Astrocyte (in vitro differentiated cells and primary cell): ENCODE measurements around the gene CHMP4B. TPM values are rescaled to one million over a fixed set of nuclear protein-coding genes. Genes with fewer than 3 reads are reported as not detected.

Experiments used
- DNase-seq: peaks from one replicate; pipeline ENCODE4 v3.0.0-alpha.2; 2010; ENCODE audit warnings: low read depth
- FAIRE-seq: peaks from 2 replicates; lab custom pipeline; 2011; peaks lifted over from hg19 to GRCh38; lab: Jason Lieb, UNC
- H2AFZ ChIP-seq: 2 replicates; pipeline ENCODE4 v1.6.0; 2012; ENCODE audit warnings: low read depth, low read length, inconsistent platforms
- H3K27ac ChIP-seq: 2 replicates; pipeline ENCODE4 v1.5.1; 2011; ENCODE audit warnings: low read depth, low read length, inconsistent platforms
- H3K27me3 ChIP-seq: 2 replicates; pipeline ENCODE4 v1.6.0; 2011; ENCODE audit warnings: low read length, inconsistent platforms; ENCODE audit not compliant: insufficient read depth
- H3K36me3 ChIP-seq: 2 replicates; pipeline ENCODE4 v1.5.1; 2011; ENCODE audit warnings: low read length, inconsistent platforms; ENCODE audit not compliant: insufficient read depth
- H3K4me1 ChIP-seq: 2 replicates; pipeline ENCODE4 v1.5.1; 2011; ENCODE audit warnings: low read length, inconsistent platforms; ENCODE audit not compliant: insufficient read depth
- H3K4me2 ChIP-seq: 2 replicates; pipeline ENCODE4 v1.6.0; 2012; ENCODE audit warnings: low read length, inconsistent platforms
- H3K4me3 ChIP-seq: 2 replicates; pipeline ENCODE4 v1.5.1; 2011; ENCODE audit warnings: low read depth, mild to moderate bottlenecking, low read length, inconsistent platforms; ENCODE audit not compliant: insufficient read depth
- H3K79me2 ChIP-seq: 2 replicates; pipeline ENCODE4 v1.6.0; 2012; ENCODE audit warnings: mild to moderate bottlenecking, low read length, inconsistent platforms; ENCODE audit not compliant: insufficient read depth
- H3K9ac ChIP-seq: 2 replicates; pipeline ENCODE4 v1.6.0; 2012; ENCODE audit warnings: mild to moderate bottlenecking, low read length, inconsistent platforms
- H3K9me3 ChIP-seq: 2 replicates; pipeline ENCODE4 v1.5.1; 2012; ENCODE audit warnings: low read depth, mild to moderate bottlenecking, low read length, inconsistent platforms; ENCODE audit not compliant: insufficient read depth
- H4K20me1 ChIP-seq: 2 replicates; pipeline ENCODE4 v1.6.0; 2012; ENCODE audit warnings: low read length, inconsistent platforms; ENCODE audit not compliant: insufficient read depth
- H3K27ac Mint-ChIP-seq: one replicate; pipeline ENCODE4 v1.8.0; 2021; ENCODE audit warnings: mild to moderate bottlenecking, mixed read lengths; ENCODE audit not compliant: unreplicated experiment
- H3K27me3 Mint-ChIP-seq: one replicate; pipeline ENCODE4 v1.8.0; 2021; ENCODE audit warnings: low read depth, mixed read lengths; ENCODE audit not compliant: unreplicated experiment
- H3K36me3 Mint-ChIP-seq: one replicate; pipeline ENCODE4 v1.8.0; 2021; ENCODE audit warnings: low read depth, mixed read lengths; ENCODE audit not compliant: unreplicated experiment
- H3K4me1 Mint-ChIP-seq: one replicate; pipeline ENCODE4 v1.8.0; 2021; ENCODE audit warnings: low read depth, mixed read lengths; ENCODE audit not compliant: unreplicated experiment
- H3K4me3 Mint-ChIP-seq: one replicate; pipeline ENCODE4 v1.8.0; 2021; ENCODE audit warnings: mild to moderate bottlenecking, moderate library complexity, mixed read lengths; ENCODE audit not compliant: unreplicated experiment
- H3K9me3 Mint-ChIP-seq: one replicate; pipeline ENCODE4 v1.8.0; 2021; ENCODE audit warnings: mild to moderate bottlenecking, mixed read lengths; ENCODE audit not compliant: unreplicated experiment
- EZH2 ChIP-seq: IDR thresholded peaks from 2 replicates; pipeline ENCODE4 v1.6.1; 2012; ENCODE audit warnings: mild to moderate bottlenecking, low read length, inconsistent platforms; ENCODE audit not compliant: insufficient read depth
- total RNA-seq: library from RNA; stranded (reverse); gene quantifications from 2 replicates; pipeline ENCODE4 v1.2.1, GENCODE V29; 2021
- TF ChIP-seq, protein P1 (sequence below): IDR thresholded peaks from 2 replicates; pipeline ENCODE4 v1.5.1; 2011; ENCODE audit warnings: low read depth, mild to moderate bottlenecking, inconsistent platforms, low read length, moderate library complexity; ENCODE audit not compliant: insufficient read depth

The CHMP4B gene
- total RNA-seq, 1 donor from 2014 or later: 90.6 TPM

- H3K9me3 ChIP-seq: no peaks in the 10 kb centered on the region
- no peaks in the 10 kb centered on the region for H3K27me3 Mint-ChIP-seq
- H3K4me3 Mint-ChIP-seq: no peak overlapping the region
- no peak overlapping the region for H3K9ac ChIP-seq
- peaks cover 17% of the 10 kb centered on the region for H3K4me1 Mint-ChIP-seq
- no peak overlapping the region for H3K27ac ChIP-seq
- H2AFZ ChIP-seq: no peak overlapping the region
- H3K4me3 ChIP-seq: no peak overlapping the region
- no peak for TF ChIP-seq EZH2
- TF ChIP-seq, protein P1, sequence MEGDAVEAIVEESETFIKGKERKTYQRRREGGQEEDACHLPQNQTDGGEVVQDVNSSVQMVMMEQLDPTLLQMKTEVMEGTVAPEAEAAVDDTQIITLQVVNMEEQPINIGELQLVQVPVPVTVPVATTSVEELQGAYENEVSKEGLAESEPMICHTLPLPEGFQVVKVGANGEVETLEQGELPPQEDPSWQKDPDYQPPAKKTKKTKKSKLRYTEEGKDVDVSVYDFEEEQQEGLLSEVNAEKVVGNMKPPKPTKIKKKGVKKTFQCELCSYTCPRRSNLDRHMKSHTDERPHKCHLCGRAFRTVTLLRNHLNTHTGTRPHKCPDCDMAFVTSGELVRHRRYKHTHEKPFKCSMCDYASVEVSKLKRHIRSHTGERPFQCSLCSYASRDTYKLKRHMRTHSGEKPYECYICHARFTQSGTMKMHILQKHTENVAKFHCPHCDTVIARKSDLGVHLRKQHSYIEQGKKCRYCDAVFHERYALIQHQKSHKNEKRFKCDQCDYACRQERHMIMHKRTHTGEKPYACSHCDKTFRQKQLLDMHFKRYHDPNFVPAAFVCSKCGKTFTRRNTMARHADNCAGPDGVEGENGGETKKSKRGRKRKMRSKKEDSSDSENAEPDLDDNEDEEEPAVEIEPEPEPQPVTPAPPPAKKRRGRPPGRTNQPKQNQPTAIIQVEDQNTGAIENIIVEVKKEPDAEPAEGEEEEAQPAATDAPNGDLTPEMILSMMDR: no peak
- no peak for DNase-seq
- H3K27ac Mint-ChIP-seq: no peak overlapping the region
- H3K4me1 ChIP-seq: peaks cover 19% of the 10 kb centered on the region
- peaks cover 79% of the 10 kb centered on the region for H3K79me2 ChIP-seq
- peaks cover 5% of the 10 kb centered on the region for H3K36me3 ChIP-seq
- peaks cover 78% of the 10 kb centered on the region for H4K20me1 ChIP-seq
- no peaks in the 10 kb centered on the region for H3K27me3 ChIP-seq
- no peak for FAIRE-seq
- peak overlapping the region; percentile 16 for H3K4me2 ChIP-seq
- no peaks in the 10 kb centered on the region for H3K9me3 Mint-ChIP-seq
- H3K36me3 Mint-ChIP-seq: peaks cover 3% of the 10 kb centered on the region
Measured at GRCh38 chr20:33814238-33814712, 3.1 kb downstream of the CHMP4B start.

- no peaks in the 10 kb centered on the region for H3K27me3 Mint-ChIP-seq
- no peak overlapping the region for H3K27ac Mint-ChIP-seq
- H3K27ac ChIP-seq: no peak overlapping the region
- H3K79me2 ChIP-seq: peaks cover 92% of the 10 kb centered on the region
- peaks cover 5% of the 10 kb centered on the region for H3K36me3 ChIP-seq
- TF ChIP-seq, protein P1: no peak
- no peak for TF ChIP-seq EZH2
- no peak overlapping the region for H2AFZ ChIP-seq
- H3K36me3 Mint-ChIP-seq: peaks cover 3% of the 10 kb centered on the region
- H3K27me3 ChIP-seq: no peaks in the 10 kb centered on the region
- no peak overlapping the region for H3K4me3 Mint-ChIP-seq
- no peaks in the 10 kb centered on the region for H3K9me3 Mint-ChIP-seq
- FAIRE-seq: no peak
- DNase-seq: no peak
- peaks cover 19% of the 10 kb centered on the region for H3K4me1 Mint-ChIP-seq
- no peak overlapping the region for H3K4me2 ChIP-seq
- no peak overlapping the region for H3K4me3 ChIP-seq
- H4K20me1 ChIP-seq: peaks cover 91% of the 10 kb centered on the region
- no peak overlapping the region for H3K9ac ChIP-seq
- H3K4me1 ChIP-seq: peaks cover 19% of the 10 kb centered on the region
- no peaks in the 10 kb centered on the region for H3K9me3 ChIP-seq
Measured at GRCh38 chr20:33815671-33816070, 4.5 kb downstream of the CHMP4B start.

DNA sequence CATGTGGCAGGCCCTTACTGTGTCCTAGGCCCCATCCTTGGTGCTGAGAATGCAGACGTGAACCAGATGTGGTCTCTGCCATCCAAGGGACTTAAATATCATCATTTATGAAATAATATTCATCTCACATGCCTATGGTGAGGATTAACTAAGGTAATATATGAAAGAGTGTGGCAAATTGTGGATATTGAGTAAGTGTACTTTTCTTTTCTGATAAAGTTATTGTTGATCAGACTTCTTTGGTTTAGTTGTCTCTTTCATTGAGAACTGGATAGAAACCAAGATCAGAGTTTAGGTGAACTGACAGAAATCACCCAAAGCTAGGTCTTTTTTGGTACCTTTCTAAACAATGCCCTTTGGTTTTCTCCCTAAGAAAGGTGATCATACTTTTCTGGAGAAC, 5.0 kb downstream of the CHMP4B start:
- Mint-ChIP-seq H3K4me3 (no peak overlapping the region), H3K36me3 (peaks cover 3% of the 10 kb centered on the region), H3K27ac (no peak overlapping the region), H3K9me3 (no peaks in the 10 kb centered on the region), H3K27me3 (no peaks in the 10 kb centered on the region), H3K4me1 (peaks cover 19% of the 10 kb centered on the region)
- Histone ChIP-seq H3K79me2 (peaks cover 96% of the 10 kb centered on the region), H2AFZ (no peak overlapping the region), H3K9ac (no peak overlapping the region), H4K20me1 (peaks cover 95% of the 10 kb centered on the region), H3K27me3 (no peaks in the 10 kb centered on the region), H3K9me3 (no peaks in the 10 kb centered on the region), H3K4me2 (no peak overlapping the region), H3K27ac (no peak overlapping the region), H3K36me3 (peaks cover 5% of the 10 kb centered on the region), H3K4me3 (no peak overlapping the region), H3K4me1 (peaks cover 19% of the 10 kb centered on the region)
- DNase-seq (no peak), FAIRE-seq (no peak)
- TF ChIP-seq EZH2: no peak
- TF ChIP-seq, protein P1: no peak
